HG03558 (cell line): ENCODE data around the gene RNF25.

Experiments
- ATAC-seq: cut with Tn5 transposase; IDR thresholded peaks from one replicate; pipeline ENCODE4 v1.9.1; 2021; ENCODE audit warnings: moderate number of reproducible peaks; ENCODE audit not compliant: unreplicated experiment; ENCODE audit errors: extremely low read depth

RNF25 gene

GRCh38 chr2:218671654-218672566 lies at the start of gene RNF25, which contains the start of gene STK36:
TSS of gene RNF25 (minus strand) at chr2:218672002. CDS start at chr2:218671970, 32 bp downstream.
TSS of gene STK36 (plus strand) at chr2:218672086. CDS start at chr2:218672830, 744 bp downstream.
- peak; percentile 77 for ATAC-seq

GRCh38 chr2:218721488-218721887 lies 49.7 kb upstream of the RNF25 start:
- no peak for ATAC-seq

- no peak for ATAC-seq
These were observed 48.5 kb upstream of the RNF25 start for GRCh38 chr2:218720048-218721041.

GRCh38 chr2:218719457-218719856 lies 47.7 kb upstream of the RNF25 start:
- no peak for ATAC-seq

- no peak for ATAC-seq
These were observed 46.3 kb upstream of the RNF25 start for GRCh38 chr2:218718058-218718457.

GRCh38 chr2:218717262-218717661 lies 45.5 kb upstream of the RNF25 start:
- ATAC-seq = no peak

GRCh38 chr2:218716070-218716469 lies 44.3 kb upstream of the RNF25 start:
- ATAC-seq = no peak

- ATAC-seq = no peak
These were observed 42.1 kb upstream of the RNF25 start for GRCh38 chr2:218713922-218714321.

GRCh38 chr2:218711550-218711929 lies 39.7 kb upstream of the RNF25 start:
- ATAC-seq = no peak

- peak; percentile 77 for ATAC-seq
These were observed 39.1 kb upstream of the RNF25 start, which contains the start of gene TTLL4 for GRCh38 chr2:218710687-218711549. TSS of gene TTLL4 (plus strand) at chr2:218710835. CDS start at chr2:218737677, 26,842 bp downstream.

GRCh38 chr2:218710334-218710686 lies 38.5 kb upstream of the RNF25 start:
- no peak for ATAC-seq

- ATAC-seq = no peak
These were observed 38.1 kb upstream of the RNF25 start for GRCh38 chr2:218709908-218710307.

- ATAC-seq = no peak
These were observed 36.3 kb upstream of the RNF25 start for GRCh38 chr2:218708086-218708485.

GRCh38 chr2:218703341-218703740 lies 31.5 kb upstream of the RNF25 start:
- ATAC-seq = no peak

GRCh38 chr2:218701806-218702205 lies 30.0 kb upstream of the RNF25 start:
- ATAC-seq = no peak

GRCh38 chr2:218698885-218699284 lies 27.1 kb upstream of the RNF25 start:
- ATAC-seq = no peak

GRCh38 chr2:218694405-218695145 lies 22.8 kb upstream of the RNF25 start:
- no peak for ATAC-seq

GRCh38 chr2:218691234-218691633 lies 19.4 kb upstream of the RNF25 start:
- ATAC-seq = no peak
